ENCODE data around the gene RPL6. TPM values are rescaled to one million over a fixed set of nuclear protein-coding genes. Genes with fewer than 3 reads are reported as not detected.
"Not testable (repeated sequence)": the region's sequence is repeated elsewhere in the genome, so short reads cannot be mapped to it uniquely, and the experiment has no call there.

RPL6 gene
- total RNA-seq, 6 donors from 2014 or later = 540 to 983 (median 822) TPM

- no peaks in the 10 kb centered on the region for H3K9me3 ChIP-seq
- no peak overlapping the region for H3K4me3 ChIP-seq
- ATAC-seq (ENCODE audit: low FRiP score in 2 of 2) (no peak), DNase-seq (no peak)
- no peak for TF ChIP-seq EP300 (IDR thresholded peaks at IDR 0.05)
- TF ChIP-seq POLR2AphosphoS5 (IDR thresholded peaks at IDR 0.05) = no peak
- TF ChIP-seq CTCF (IDR thresholded peaks at IDR 0.05) = no peak
- no peak for TF ChIP-seq POLR2A (IDR thresholded peaks at IDR 0.05)
- H3K36me3 ChIP-seq = no peaks in the 10 kb centered on the region
- 46 to 57% methylated on average over 2 of the region's 2 CpGs for WGBS, 2 donors
- H3K27ac ChIP-seq = no peak overlapping the region
- peaks cover 6 to 14% (median 9%) of the 10 kb centered on the region in 4 donors for H3K4me1 ChIP-seq
- no peaks in the 10 kb centered on the region for H3K27me3 ChIP-seq
These were observed 4.6 kb upstream of the RPL6 start for GRCh38 chr12:112413855-112414625.

DNA sequence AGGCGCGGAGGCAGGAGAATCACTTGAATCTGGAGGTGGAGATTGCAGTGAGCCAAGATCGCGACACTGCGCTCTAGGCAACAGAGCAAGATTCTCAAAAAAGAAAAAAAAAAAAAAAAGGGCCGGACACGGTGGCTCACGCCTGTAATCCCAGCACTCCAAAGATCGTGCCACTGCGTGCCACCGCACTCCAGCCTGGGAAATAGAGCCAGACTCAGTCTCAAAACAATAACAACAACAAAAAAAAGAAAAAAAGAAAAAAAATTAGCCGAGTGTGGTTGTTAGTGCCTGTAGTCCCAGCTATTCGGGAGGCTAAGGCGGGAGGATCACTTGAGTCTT, 470 bp upstream of the RPL6 start:
- H3K4me3 ChIP-seq = peak overlapping the region in 1 of 4 donors; percentile 58
- H3K4me1 ChIP-seq = peaks cover 19 to 33% (median 20%) of the 10 kb centered on the region in 4 donors
- DNase-seq (no peak), ATAC-seq (ENCODE audit: low FRiP score in 2 of 2) (no peak)
- no peaks in the 10 kb centered on the region for H3K9me3 ChIP-seq
- WGBS, 2 donors = 95 to 98% methylated on average over 14 of the region's 14 CpGs
- no peak overlapping the region for H3K27ac ChIP-seq
- TF ChIP-seq EP300 (IDR thresholded peaks at IDR 0.05) = no peak
- TF ChIP-seq CTCF (IDR thresholded peaks at IDR 0.05) = no peak
- TF ChIP-seq POLR2A (IDR thresholded peaks at IDR 0.05) = no peak
- no peak for TF ChIP-seq POLR2AphosphoS5 (IDR thresholded peaks at IDR 0.05)
- H3K27me3 ChIP-seq = no peaks in the 10 kb centered on the region
- H3K36me3 ChIP-seq = peaks cover 27 to 34% (median 31%) of the 10 kb centered on the region in 4 donors

DNA sequence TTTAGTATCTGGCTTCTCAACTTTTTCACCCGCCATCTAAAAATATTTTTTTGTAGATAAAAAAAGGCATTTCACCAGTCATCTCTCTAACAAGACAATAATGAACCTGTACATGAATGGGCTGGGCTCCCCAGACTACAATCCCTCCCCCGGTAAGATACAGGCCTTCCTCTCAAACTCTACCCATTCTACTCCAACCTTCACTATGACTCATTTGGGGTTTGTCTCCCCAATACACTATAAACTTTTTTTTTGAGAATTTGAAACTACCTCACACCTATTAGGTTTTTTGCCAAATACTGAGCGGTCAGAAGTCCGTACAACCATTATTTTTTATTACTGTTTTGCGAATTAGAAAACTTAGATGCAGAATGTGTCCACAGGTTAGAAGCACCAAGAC, 784 bp downstream of the RPL6 start:
- peaks cover 34 to 46% (median 41%) of the 10 kb centered on the region in 4 donors for H3K36me3 ChIP-seq
- no peak for TF ChIP-seq CTCF (IDR thresholded peaks at IDR 0.05)
- no peak for TF ChIP-seq POLR2AphosphoS5 (IDR thresholded peaks at IDR 0.05)
- TF ChIP-seq POLR2A (IDR thresholded peaks at IDR 0.05) = no peak
- TF ChIP-seq EP300 (IDR thresholded peaks at IDR 0.05) = no peak
- peak overlapping the region; percentile 46 to 81 (median 67) for H3K4me3 ChIP-seq
- no peaks in the 10 kb centered on the region for H3K27me3 ChIP-seq
- H3K27ac ChIP-seq = peak overlapping the region; percentile 87 to 94 (median 90)
- DNase-seq = no peak
- peaks cover 19 to 33% (median 20%) of the 10 kb centered on the region in 4 donors for H3K4me1 ChIP-seq
- ATAC-seq (ENCODE audit: low FRiP score in 2 of 2) = no peak
- 21% methylated on average over 5 of the region's 5 CpGs for WGBS, 2 donors
- H3K9me3 ChIP-seq = no peaks in the 10 kb centered on the region

DNA sequence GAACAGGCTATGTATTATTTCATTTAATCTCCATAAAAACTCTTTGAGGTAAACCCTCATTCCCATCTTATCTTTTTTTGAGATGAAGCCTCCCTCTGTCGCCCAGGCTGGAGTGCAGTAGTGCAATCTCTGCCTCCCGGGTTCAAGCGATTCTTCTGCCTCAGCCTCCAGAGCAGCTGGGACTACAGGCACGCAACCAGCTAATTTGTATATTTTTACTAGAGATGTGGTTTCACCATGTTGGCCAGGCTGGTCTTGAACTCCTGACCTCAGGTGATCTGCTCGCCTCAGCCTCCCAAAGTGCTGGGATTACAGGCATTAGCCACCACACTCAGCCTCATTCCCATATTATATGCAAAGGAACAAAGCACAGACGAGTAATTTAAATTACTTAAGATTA, 1.7 kb downstream of the RPL6 start:
- DNase-seq; H3K27me3 ChIP-seq; H3K9me3 ChIP-seq; ATAC-seq (ENCODE audit: low FRiP score in 2 of 2): not testable (repeated sequence)
- Histone ChIP-seq H3K36me3 (peaks cover 34 to 46% (median 41%) of the 10 kb centered on the region in 4 donors), H3K4me1 (peaks cover 19 to 33% (median 20%) of the 10 kb centered on the region in 4 donors), H3K27ac (peak overlapping the region in 1 of 4 donors; percentile 89), H3K4me3 (peak overlapping the region in 1 of 4 donors; percentile 76)
- WGBS, 2 donors = 82 to 92% methylated on average over 6 of the region's 6 CpGs

DNA sequence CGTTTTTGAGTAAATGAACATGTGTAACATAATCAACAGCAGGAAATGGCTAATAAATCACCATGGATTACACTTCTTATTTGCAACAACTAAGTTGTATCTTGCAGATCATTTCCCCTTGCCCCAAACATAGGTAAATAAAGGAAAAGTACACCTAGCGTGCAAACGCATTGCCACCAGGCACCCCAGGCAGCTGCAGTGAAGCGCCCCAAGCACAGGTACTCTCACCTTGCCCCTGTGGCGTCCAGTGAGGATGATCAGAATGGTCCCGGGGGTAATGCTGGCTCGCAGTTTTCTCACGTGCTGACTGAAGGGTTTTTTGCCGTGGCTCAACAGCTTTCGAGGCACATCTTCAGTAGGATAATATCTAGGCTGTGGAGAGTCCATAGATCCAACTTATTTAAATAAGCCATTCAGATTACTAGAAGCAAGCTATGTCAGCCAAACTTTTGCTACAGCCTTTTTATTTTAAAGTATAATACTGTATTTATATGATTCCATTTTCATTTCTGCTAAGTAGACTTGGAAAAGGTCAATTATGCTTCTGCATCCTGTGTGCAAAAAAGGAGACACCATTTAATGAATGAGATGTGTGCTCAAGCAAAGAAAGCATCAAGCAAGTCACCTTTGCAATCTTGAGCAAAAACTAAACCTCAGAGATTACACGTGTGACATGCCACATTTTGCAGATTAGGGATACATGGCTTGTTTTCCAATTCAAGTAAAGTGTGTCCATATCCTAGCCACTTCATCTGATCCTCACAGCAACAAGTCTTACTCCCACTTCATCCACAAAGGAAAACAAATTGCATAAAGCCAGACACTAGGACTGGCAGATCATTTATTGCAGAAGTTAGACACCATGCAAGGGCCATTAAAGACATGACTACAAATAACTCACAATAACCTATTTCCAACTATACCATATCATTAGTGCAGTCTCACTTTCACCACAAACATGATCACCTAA, 2.6 kb downstream of the RPL6 start:
- no peak for ATAC-seq (ENCODE audit: low FRiP score in 2 of 2)
- 77 to 80% methylated on average over 11 of the region's 11 CpGs for WGBS, 2 donors
- H3K9me3 ChIP-seq = no peaks in the 10 kb centered on the region
- H3K27me3 ChIP-seq = no peaks in the 10 kb centered on the region
- peaks cover 34 to 46% (median 41%) of the 10 kb centered on the region in 4 donors for H3K36me3 ChIP-seq
- no peak for TF ChIP-seq CTCF (IDR thresholded peaks at IDR 0.05)
- TF ChIP-seq EP300 (IDR thresholded peaks at IDR 0.05) = no peak
- no peak for TF ChIP-seq POLR2A (IDR thresholded peaks at IDR 0.05)
- TF ChIP-seq POLR2AphosphoS5 (IDR thresholded peaks at IDR 0.05) = no peak
- no peak for DNase-seq
- no peak overlapping the region for H3K27ac ChIP-seq
- peak overlapping the region in 1 of 4 donors; percentile 76 for H3K4me3 ChIP-seq
- H3K4me1 ChIP-seq = peaks cover 19 to 33% (median 20%) of the 10 kb centered on the region in 4 donors
